ENCODE results near the gene RASSF1. TPM values are rescaled to one million over a fixed set of nuclear protein-coding genes. Genes with fewer than 3 reads are reported as not detected.

Gene RASSF1
- total RNA-seq, 1 experiment from 2014 or later, result 17.4 TPM

DNA sequence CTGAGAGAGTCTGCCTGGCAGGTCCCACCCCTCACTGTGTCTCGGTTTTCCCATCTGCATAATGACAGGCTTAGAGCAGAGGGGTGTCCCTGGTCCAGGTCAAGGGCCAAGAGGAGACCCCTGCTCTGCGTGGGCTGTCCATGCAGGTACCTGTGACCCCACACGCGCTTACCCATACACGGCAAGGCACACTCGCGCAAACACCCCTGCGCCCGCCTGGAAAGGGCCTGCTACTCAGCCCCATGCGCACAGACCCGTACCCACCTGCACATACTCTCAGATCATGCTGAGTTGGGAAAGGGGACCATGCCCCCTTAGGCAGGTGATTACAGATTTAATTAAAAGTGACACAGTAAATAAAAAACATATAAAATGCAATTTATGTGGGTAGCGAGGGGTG lies 42.1 kb upstream of the RASSF1 start:
- H3K9me3 ChIP-seq (ENCODE audit: control insufficient read depth, insufficient read depth, low read depth, low read length), result no peaks in the 10 kb centered on the region
- H3K4me3 ChIP-seq (ENCODE audit: low read depth in 2 of 2, low read length in 2 of 2), result no peak overlapping the region
- TF ChIP-seq POLR2AphosphoS5 (IDR thresholded peaks at IDR 0.05; ENCODE audit: low read depth, low read length) (no peak), TCF7L2 (IDR thresholded peaks at IDR 0.05; ENCODE audit: low read depth, low read length) (no peak), SIN3A (IDR thresholded peaks at IDR 0.05; ENCODE audit: borderline replicate concordance, insufficient read depth, low read depth, low read length) (no peak)
- TF ChIP-seq, protein P1, sequence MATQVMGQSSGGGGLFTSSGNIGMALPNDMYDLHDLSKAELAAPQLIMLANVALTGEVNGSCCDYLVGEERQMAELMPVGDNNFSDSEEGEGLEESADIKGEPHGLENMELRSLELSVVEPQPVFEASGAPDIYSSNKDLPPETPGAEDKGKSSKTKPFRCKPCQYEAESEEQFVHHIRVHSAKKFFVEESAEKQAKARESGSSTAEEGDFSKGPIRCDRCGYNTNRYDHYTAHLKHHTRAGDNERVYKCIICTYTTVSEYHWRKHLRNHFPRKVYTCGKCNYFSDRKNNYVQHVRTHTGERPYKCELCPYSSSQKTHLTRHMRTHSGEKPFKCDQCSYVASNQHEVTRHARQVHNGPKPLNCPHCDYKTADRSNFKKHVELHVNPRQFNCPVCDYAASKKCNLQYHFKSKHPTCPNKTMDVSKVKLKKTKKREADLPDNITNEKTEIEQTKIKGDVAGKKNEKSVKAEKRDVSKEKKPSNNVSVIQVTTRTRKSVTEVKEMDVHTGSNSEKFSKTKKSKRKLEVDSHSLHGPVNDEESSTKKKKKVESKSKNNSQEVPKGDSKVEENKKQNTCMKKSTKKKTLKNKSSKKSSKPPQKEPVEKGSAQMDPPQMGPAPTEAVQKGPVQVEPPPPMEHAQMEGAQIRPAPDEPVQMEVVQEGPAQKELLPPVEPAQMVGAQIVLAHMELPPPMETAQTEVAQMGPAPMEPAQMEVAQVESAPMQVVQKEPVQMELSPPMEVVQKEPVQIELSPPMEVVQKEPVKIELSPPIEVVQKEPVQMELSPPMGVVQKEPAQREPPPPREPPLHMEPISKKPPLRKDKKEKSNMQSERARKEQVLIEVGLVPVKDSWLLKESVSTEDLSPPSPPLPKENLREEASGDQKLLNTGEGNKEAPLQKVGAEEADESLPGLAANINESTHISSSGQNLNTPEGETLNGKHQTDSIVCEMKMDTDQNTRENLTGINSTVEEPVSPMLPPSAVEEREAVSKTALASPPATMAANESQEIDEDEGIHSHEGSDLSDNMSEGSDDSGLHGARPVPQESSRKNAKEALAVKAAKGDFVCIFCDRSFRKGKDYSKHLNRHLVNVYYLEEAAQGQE (IDR thresholded peaks at IDR 0.05; ENCODE audit: insufficient read depth in 1 of 2, low read depth in 2 of 2, low read length in 1 of 2), result no peak
- TF ChIP-seq, protein P2, sequence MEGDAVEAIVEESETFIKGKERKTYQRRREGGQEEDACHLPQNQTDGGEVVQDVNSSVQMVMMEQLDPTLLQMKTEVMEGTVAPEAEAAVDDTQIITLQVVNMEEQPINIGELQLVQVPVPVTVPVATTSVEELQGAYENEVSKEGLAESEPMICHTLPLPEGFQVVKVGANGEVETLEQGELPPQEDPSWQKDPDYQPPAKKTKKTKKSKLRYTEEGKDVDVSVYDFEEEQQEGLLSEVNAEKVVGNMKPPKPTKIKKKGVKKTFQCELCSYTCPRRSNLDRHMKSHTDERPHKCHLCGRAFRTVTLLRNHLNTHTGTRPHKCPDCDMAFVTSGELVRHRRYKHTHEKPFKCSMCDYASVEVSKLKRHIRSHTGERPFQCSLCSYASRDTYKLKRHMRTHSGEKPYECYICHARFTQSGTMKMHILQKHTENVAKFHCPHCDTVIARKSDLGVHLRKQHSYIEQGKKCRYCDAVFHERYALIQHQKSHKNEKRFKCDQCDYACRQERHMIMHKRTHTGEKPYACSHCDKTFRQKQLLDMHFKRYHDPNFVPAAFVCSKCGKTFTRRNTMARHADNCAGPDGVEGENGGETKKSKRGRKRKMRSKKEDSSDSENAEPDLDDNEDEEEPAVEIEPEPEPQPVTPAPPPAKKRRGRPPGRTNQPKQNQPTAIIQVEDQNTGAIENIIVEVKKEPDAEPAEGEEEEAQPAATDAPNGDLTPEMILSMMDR (IDR thresholded peaks at IDR 0.05), result no peak
- H3K36me3 ChIP-seq (ENCODE audit: control insufficient read depth, insufficient read depth, low read length), result no peaks in the 10 kb centered on the region
- ATAC-seq (no peak), DNase-seq (ENCODE audit: low read depth, low spot score) (no peak)
- intact Hi-C loops (cut with micrococcal nuclease; ENCODE audit: unreplicated experiment), result no loop called here
- in situ Hi-C loops (cut with HindIII; ENCODE audit: low pct_unique_long_range_greater_than_20kb, low sequenced_read_pairs), result no loop called here
- no peaks in the 10 kb centered on the region for H3K4me1 ChIP-seq (ENCODE audit: control insufficient read depth, insufficient read depth, low read length)
- H3K27me3 ChIP-seq (ENCODE audit: control insufficient read depth, insufficient read depth, low read length), result no peaks in the 10 kb centered on the region
- no peak overlapping the region for H3K27ac ChIP-seq (ENCODE audit: low read length)
- ChIA-PET CTCF (no interaction called here), POLR2A (no interaction called here)
- BruUV-seq (replicated peaks), result no TSS peak

DNA sequence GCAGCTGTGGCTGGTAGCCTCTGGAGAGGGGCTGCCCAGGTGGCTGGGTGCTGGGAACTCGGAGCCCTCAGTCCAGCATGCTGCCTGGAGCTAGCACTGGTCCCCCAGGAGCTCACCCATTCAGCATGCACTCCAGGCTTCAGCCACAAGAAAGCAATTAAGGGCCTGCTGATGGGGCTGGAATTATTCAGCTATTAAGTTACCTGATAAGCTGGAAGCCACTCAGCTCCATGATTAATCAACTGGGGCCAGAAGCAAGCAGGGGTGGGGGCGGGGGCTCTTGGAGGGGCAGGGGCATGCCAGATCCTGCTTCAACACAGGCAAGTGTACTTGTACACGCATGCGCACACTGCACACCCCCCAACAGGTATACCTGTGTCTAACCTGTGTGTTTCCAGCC lies 40.7 kb upstream of the RASSF1 start:
- DNase-seq (ENCODE audit: low read depth, low spot score), result no peak
- Histone ChIP-seq H3K4me1 (ENCODE audit: control insufficient read depth, insufficient read depth, low read length) (no peaks in the 10 kb centered on the region), H3K27me3 (ENCODE audit: control insufficient read depth, insufficient read depth, low read length) (no peaks in the 10 kb centered on the region), H3K4me3 (ENCODE audit: low read depth in 2 of 2, low read length in 2 of 2) (no peak overlapping the region), H3K27ac (ENCODE audit: low read length) (no peak overlapping the region), H3K9me3 (ENCODE audit: control insufficient read depth, insufficient read depth, low read depth, low read length) (no peaks in the 10 kb centered on the region), H3K36me3 (ENCODE audit: control insufficient read depth, insufficient read depth, low read length) (no peaks in the 10 kb centered on the region)
- in situ Hi-C loops (cut with HindIII; ENCODE audit: low pct_unique_long_range_greater_than_20kb, low sequenced_read_pairs), result no loop called here
- CTCF ChIA-PET, result interaction anchor here (0.6 to 0.7 kb wide), 2 partner anchors 9 to 161 kb away, joined by 5 to 6 read pairs; no protein-coding TSS in a partner anchor
- ATAC-seq, result no peak
- TF ChIP-seq SIN3A (IDR thresholded peaks at IDR 0.05; ENCODE audit: borderline replicate concordance, insufficient read depth, low read depth, low read length) (no peak), POLR2AphosphoS5 (IDR thresholded peaks at IDR 0.05; ENCODE audit: low read depth, low read length) (no peak), TCF7L2 (IDR thresholded peaks at IDR 0.05; ENCODE audit: low read depth, low read length) (no peak)
- TF ChIP-seq, protein P2 (IDR thresholded peaks at IDR 0.05), result no peak
- TF ChIP-seq, protein P1 (IDR thresholded peaks at IDR 0.05; ENCODE audit: insufficient read depth in 1 of 2, low read depth in 2 of 2, low read length in 1 of 2), result no peak
- POLR2A ChIA-PET, result interaction anchor here (0.6 to 0.7 kb wide), 2 partner anchors 10 to 517 kb away, joined by 6 to 8 read pairs; no protein-coding TSS in a partner anchor
- no TSS peak for BruUV-seq (replicated peaks)
- intact Hi-C loops (cut with micrococcal nuclease; ENCODE audit: unreplicated experiment), result no loop called here

All from Panc1 (cell line).